ENCODE data around the gene PPP1R14C.

DNA sequence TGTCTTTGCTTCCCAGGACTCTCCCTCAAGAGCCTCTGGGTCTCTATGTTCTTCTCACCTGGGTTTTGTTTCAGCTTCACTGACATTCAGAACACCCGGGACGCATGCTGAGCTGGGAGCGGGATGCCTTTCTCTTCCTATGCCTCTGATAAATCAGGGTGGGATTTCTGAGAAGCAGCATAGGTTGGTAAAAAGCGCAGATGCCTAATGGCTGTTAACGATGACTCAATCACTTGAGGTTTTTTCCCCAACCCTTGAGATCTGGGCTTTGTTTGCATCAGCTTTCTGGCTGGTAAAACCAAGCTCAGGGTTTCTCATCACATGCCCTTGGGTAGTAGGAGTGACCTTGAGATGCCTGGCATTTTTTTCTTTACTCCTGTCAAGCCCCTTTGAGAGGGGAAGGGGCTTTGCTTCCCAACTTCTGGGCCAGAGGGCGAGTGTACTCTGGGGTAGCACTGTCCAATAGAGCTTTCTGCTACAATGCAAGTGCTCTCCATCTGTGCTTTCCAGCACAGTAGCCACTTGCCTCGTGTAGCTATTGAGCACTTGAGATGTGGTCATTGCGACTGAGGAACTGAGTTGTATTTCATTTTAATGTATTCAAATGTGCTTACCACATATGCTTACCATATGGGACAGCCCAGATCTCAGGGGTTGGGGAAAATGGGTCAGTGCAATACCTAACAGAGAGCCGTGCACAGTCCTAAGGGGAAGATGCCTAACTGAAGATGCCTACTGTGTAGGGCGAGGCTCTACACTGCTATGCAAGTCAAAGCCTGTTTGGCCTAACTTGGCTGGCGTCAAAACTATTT lies 69.1 kb downstream of the PPP1R14C start:
- TF ChIP-seq POLR2A (IDR thresholded peaks at IDR 0.05): no peak
- TF ChIP-seq, protein P1, sequence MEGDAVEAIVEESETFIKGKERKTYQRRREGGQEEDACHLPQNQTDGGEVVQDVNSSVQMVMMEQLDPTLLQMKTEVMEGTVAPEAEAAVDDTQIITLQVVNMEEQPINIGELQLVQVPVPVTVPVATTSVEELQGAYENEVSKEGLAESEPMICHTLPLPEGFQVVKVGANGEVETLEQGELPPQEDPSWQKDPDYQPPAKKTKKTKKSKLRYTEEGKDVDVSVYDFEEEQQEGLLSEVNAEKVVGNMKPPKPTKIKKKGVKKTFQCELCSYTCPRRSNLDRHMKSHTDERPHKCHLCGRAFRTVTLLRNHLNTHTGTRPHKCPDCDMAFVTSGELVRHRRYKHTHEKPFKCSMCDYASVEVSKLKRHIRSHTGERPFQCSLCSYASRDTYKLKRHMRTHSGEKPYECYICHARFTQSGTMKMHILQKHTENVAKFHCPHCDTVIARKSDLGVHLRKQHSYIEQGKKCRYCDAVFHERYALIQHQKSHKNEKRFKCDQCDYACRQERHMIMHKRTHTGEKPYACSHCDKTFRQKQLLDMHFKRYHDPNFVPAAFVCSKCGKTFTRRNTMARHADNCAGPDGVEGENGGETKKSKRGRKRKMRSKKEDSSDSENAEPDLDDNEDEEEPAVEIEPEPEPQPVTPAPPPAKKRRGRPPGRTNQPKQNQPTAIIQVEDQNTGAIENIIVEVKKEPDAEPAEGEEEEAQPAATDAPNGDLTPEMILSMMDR (IDR thresholded peaks at IDR 0.05): no peak

Measured in body of pancreas (tissue), 4 donors.